ENCODE results near the gene PPP2R5D. TPM values are rescaled to one million over a fixed set of nuclear protein-coding genes. Genes with fewer than 3 reads are reported as not detected.

Gene PPP2R5D
- total and polyA plus RNA-seq, 2 of the 4 experiments (the other 2 are of a cell fraction): 55.6 to 68.8 TPM

DNA sequence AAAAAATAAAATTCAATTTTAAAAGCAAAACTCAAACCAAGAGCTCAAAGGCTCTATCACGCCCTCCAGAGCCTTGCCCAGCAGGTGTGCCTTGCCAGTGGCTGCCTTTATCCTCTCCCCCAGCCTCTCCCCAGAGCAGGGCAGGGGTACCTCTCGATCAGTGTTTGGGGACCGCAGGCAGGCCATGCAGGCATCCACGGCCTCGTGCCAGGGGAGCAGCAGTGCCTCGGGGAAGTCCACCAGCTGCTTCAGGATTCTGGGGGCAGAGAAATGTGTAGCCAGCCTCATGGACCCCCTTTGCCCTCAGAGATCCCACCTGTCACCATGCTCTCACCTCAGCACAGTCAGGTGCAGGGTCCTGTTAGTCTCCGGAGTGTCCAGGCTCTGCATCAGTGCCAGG lies 63.6 kb downstream of the PPP2R5D start:
- intact Hi-C loops (cut with micrococcal nuclease) (no loop called here), in situ Hi-C loops (cut with MboI; ENCODE audit: low sequenced_read_pairs) (no loop called here), dilution Hi-C loops (cut with HindIII; ENCODE audit: low sequenced_read_pairs, unreplicated experiment) (no loop called here)
- no peak overlapping the region for H3K23ac ChIP-seq (ENCODE audit: low read depth, low read length)
- WGBS, 2 experiments (ENCODE audit: extremely low coverage in 2 of 2, insufficient read length in 1 of 2): 95% methylated on average over 3 of the region's 7 CpGs; no CpG with 5 or more reads in 1 of the 2 experiments
- TF ChIP-seq CHD1 (IDR thresholded peaks at IDR 0.05; ENCODE audit: low read depth, low read length) (no peak), MAFK (IDR thresholded peaks at IDR 0.05; ENCODE audit: low read depth, low read length) (no peak), MXI1 (IDR thresholded peaks at IDR 0.05; ENCODE audit: borderline replicate concordance, low read depth, low read length) (no peak), SMC3 (IDR thresholded peaks at IDR 0.05; ENCODE audit: low read depth, low read length) (no peak), BHLHE40 (IDR thresholded peaks at IDR 0.05; ENCODE audit: low read depth, low read length) (no peak), RCOR1 (IDR thresholded peaks at IDR 0.05; ENCODE audit: insufficient replicate concordance, low read length) (no peak), FOS (IDR thresholded peaks at IDR 0.05; ENCODE audit: low read depth, low read length) (no peak), RAD21 (IDR thresholded peaks at IDR 0.05; ENCODE audit: low read length) (no peak), NFE2L2 (IDR thresholded peaks at IDR 0.05; ENCODE audit: low read depth, low read length) (no peak), ELK1 (IDR thresholded peaks at IDR 0.05; ENCODE audit: borderline replicate concordance, low read depth, low read length) (no peak), CEBPB (IDR thresholded peaks at IDR 0.05; ENCODE audit: low read depth, low read length) (no peak)
- TF ChIP-seq, protein P1, sequence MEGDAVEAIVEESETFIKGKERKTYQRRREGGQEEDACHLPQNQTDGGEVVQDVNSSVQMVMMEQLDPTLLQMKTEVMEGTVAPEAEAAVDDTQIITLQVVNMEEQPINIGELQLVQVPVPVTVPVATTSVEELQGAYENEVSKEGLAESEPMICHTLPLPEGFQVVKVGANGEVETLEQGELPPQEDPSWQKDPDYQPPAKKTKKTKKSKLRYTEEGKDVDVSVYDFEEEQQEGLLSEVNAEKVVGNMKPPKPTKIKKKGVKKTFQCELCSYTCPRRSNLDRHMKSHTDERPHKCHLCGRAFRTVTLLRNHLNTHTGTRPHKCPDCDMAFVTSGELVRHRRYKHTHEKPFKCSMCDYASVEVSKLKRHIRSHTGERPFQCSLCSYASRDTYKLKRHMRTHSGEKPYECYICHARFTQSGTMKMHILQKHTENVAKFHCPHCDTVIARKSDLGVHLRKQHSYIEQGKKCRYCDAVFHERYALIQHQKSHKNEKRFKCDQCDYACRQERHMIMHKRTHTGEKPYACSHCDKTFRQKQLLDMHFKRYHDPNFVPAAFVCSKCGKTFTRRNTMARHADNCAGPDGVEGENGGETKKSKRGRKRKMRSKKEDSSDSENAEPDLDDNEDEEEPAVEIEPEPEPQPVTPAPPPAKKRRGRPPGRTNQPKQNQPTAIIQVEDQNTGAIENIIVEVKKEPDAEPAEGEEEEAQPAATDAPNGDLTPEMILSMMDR (conservative IDR thresholded peaks at IDR 0.05; ENCODE audit: low read depth, low read length): no peak
- no peak overlapping the region for H3K4ac ChIP-seq (ENCODE audit: low read depth, low read length)
- H3K4me1 ChIP-seq (ENCODE audit: control insufficient read depth, insufficient read depth, low read length): peaks cover 15% of the 10 kb centered on the region
- H3K56ac ChIP-seq (ENCODE audit: extremely low read depth, insufficient read depth, low read length): no peak overlapping the region
- H4K5ac ChIP-seq (ENCODE audit: low read depth, low read length): no peak overlapping the region
- H3K4me3 ChIP-seq (ENCODE audit: insufficient read depth, low read depth, low read length): no peak overlapping the region
- H3K9me3 ChIP-seq (ENCODE audit: control insufficient read depth, insufficient read depth, low read length): no peaks in the 10 kb centered on the region
- ChIA-PET POLR2A (ENCODE audit: unreplicated experiment) (interaction anchor here (0.6 to 0.9 kb wide), 2 partner anchors 11 to 12 kb away, joined by 3 to 5 read pairs; partner anchors contain the start of genes KLC4 and MRPL2), CTCF (interaction anchor here (0.6 kb wide), 1 partner anchor 24 kb away, joined by 3 read pairs; no protein-coding TSS in a partner anchor)
- BruUV-seq (replicated peaks): no TSS peak
- H2AK5ac ChIP-seq (ENCODE audit: low read depth, low read length): no peak overlapping the region
- no peak for ATAC-seq (ENCODE audit: low read depth)
- H4K91ac ChIP-seq (ENCODE audit: insufficient read depth, low read depth, low read length): no peak overlapping the region
- H2BK120ac ChIP-seq (ENCODE audit: low read depth, low read length): no peak overlapping the region
- no peak for DNase-seq
- H3K18ac ChIP-seq (ENCODE audit: low read depth, low read length): no peak overlapping the region
- no peak overlapping the region for H3K27ac ChIP-seq (ENCODE audit: insufficient read depth, low read length)
- peaks cover 73% of the 10 kb centered on the region for H3K36me3 ChIP-seq (ENCODE audit: control insufficient read depth, insufficient read depth, low read length)
- no peaks in the 10 kb centered on the region for H4K20me1 ChIP-seq (ENCODE audit: insufficient read depth, low read length)
- no peak overlapping the region for H3K9ac ChIP-seq (ENCODE audit: low read depth, low read length)
- H2BK5ac ChIP-seq (ENCODE audit: low read depth, low read length, poor library complexity, severe bottlenecking): no peak overlapping the region
- H3K14ac ChIP-seq (replicated peaks; ENCODE audit: low read depth, low read length): no peak overlapping the region
- no peak overlapping the region for H2BK20ac ChIP-seq (ENCODE audit: low read depth, low read length)
- H3K27me3 ChIP-seq (ENCODE audit: control insufficient read depth, insufficient read depth, low read length): no peaks in the 10 kb centered on the region
- H2BK15ac ChIP-seq (ENCODE audit: low read depth, low read length): no peak overlapping the region
- H3K79me1 ChIP-seq (ENCODE audit: low read depth in 1 of 2, low read length in 2 of 2): peaks cover 16 to 41% of the 10 kb centered on the region in 2 experiments; a peak in 3 of 4 replicates
- H4K8ac ChIP-seq (ENCODE audit: low read depth in 2 of 2, low read length in 2 of 2): no peak overlapping the region
- no peak overlapping the region for H2AFZ ChIP-seq (replicated peaks; ENCODE audit: low read length, poor library complexity)
- H2AK9ac ChIP-seq (replicated peaks; ENCODE audit: low read depth, low read length, poor library complexity): no peak overlapping the region
- no peak overlapping the region for H3K4me2 ChIP-seq (ENCODE audit: low read depth, low read length)
- H3K9me1 ChIP-seq (ENCODE audit: insufficient read depth, low read length): peaks cover 19% of the 10 kb centered on the region

Measured in IMR-90 (cell line).